Transverse colon (tissue), 4 donors: Measurements from ENCODE around the gene FIBCD1. TPM values are rescaled to one million over a fixed set of nuclear protein-coding genes. Genes with fewer than 3 reads are reported as not detected.

ENCODE experiments used
- DNase-seq: peaks from one replicate; pipeline ENCODE4 v3.0.0-alpha.2; 2019
- H3K27ac ChIP-seq, 4 donors: fragments of 200-600 bp; sonication (generic); 2 replicates each; pipeline ENCODE4 v1.5.1; 2016 to 2018; ENCODE audit warnings: inconsistent platforms in 4 of 4
- H3K27me3 ChIP-seq: fragments of 200-600 bp; sonication (generic); 2 replicates; pipeline ENCODE4 v1.5.1; 2017; ENCODE audit warnings: inconsistent platforms
- H3K36me3 ChIP-seq, 4 donors: fragments of 200-600 bp; sonication (generic); 2 replicates each; pipeline ENCODE4 v1.5.1; 2017 to 2019; ENCODE audit warnings: inconsistent platforms in 4 of 4
- H3K4me1 ChIP-seq, 4 donors: fragments of 200-600 bp; sonication (generic); 2 replicates each; pipeline ENCODE4 v1.5.1; 2017 to 2020; ENCODE audit warnings: inconsistent platforms in 4 of 4
- H3K4me3 ChIP-seq, 4 donors: fragments of 200-600 bp; sonication (generic); 1 replicate in 1 of 4; 2 replicates in 3 of 4; pipeline versions ENCODE4 v1.5.1 to v1.6.1; 2017 to 2019; ENCODE audit warnings: inconsistent platforms in 4 of 4
- H3K9me3 ChIP-seq, 2 donors: fragments of 200-600 bp; sonication (generic); 2 replicates each; pipeline ENCODE4 v1.5.1; 2017 to 2019; ENCODE audit warnings: inconsistent platforms in 2 of 2
- CTCF ChIP-seq, 5 experiments: fragments of 200-600 bp in 3 of 5; fragments of 450-650 bp in 2 of 5; sonication (generic) in 3 of 5; IDR thresholded peaks; 1 replicate in 2 of 5; 2 replicates in 3 of 5; pipeline ENCODE4 v1.5.1; 2016 to 2017; ENCODE audit warnings: antibody characterized with exemption in 5 of 5, inconsistent platforms in 3 of 5, mild to moderate bottlenecking in 2 of 5, moderate library complexity in 1 of 5
- EP300 ChIP-seq: sonication (generic); formaldehyde crosslinking; IDR thresholded peaks from one replicate; pipeline ENCODE4 v1.6.1; 2017; ENCODE audit warnings: antibody characterized with exemption, low read depth
- POLR2A ChIP-seq: fragments of 450-650 bp; IDR thresholded peaks from one replicate; pipeline ENCODE4 v1.6.1; 2016; ENCODE audit warnings: antibody characterized with exemption, mild to moderate bottlenecking, moderate library complexity
- POLR2AphosphoS5 ChIP-seq, 3 donors: sonication (generic); formaldehyde crosslinking; IDR thresholded peaks; one replicate each; pipeline ENCODE4 v1.6.1; 2016; ENCODE audit warnings: antibody characterized with exemption in 3 of 3
- WGBS, 2 donors: methylation state at CpG; one replicate each; pipeline ENCODE4 v1.1.5; 2018; ENCODE audit warnings: low coverage in 1 of 2; 5-methylcytosine and 5-hydroxymethylcytosine counted together
- in situ Hi-C, 4 donors: fragments of 200-750 bp; cut with MboI; loops; one replicate each; pipeline versions ENCODE4 v1.15.0 to v1.15.1; 2017; ENCODE audit warnings: low sequenced_read_pairs in 3 of 4, low pct_ligation_motif_present in 1 of 4, low pct_unique_long_range_greater_than_20kb in 1 of 4
- intact Hi-C: fragments of 100-400 bp; cut with DNase I; formaldehyde crosslinking; loops from one replicate; pipeline ENCODE4 v1.15.1; 2023; ENCODE audit warnings: low total_unique reads
- total RNA-seq, 4 donors: library from RNA; depleted of rRNA; stranded (reverse); fragments of >200 nt; gene quantifications; one replicate each; pipeline ENCODE4 v1.1.0, GENCODE V29; 2016

The FIBCD1 gene
- total RNA-seq, 4 donors from 2014 or later = 1.6 to 54.7 (median 3.3) TPM; not detected in 1

- H3K36me3 ChIP-seq = no peaks in the 10 kb centered on the region
- TF ChIP-seq CTCF (IDR thresholded peaks at IDR 0.05) = no peak
- TF ChIP-seq EP300 = no peak
- TF ChIP-seq POLR2A = no peak
- no peak for TF ChIP-seq POLR2AphosphoS5 (IDR thresholded peaks at IDR 0.05)
- no peak overlapping the region for H3K27ac ChIP-seq
- no peaks in the 10 kb centered on the region for H3K4me1 ChIP-seq
- no peak for DNase-seq
- peaks cover 24% of the 10 kb centered on the region for H3K27me3 ChIP-seq
- no peak overlapping the region for H3K4me3 ChIP-seq
- WGBS, 2 donors = 47% methylated on average over 5 of the region's 5 CpGs; no CpG with 5 or more reads in 1 of the 2 donors
- no peaks in the 10 kb centered on the region for H3K9me3 ChIP-seq
- intact Hi-C loops = no loop called here
- in situ Hi-C loops = no loop called here
Measured at GRCh38 chr9:130985606-130986162, 46.6 kb upstream of the FIBCD1 start.

- no peak overlapping the region for H3K4me3 ChIP-seq
- H3K27me3 ChIP-seq = peaks cover 20% of the 10 kb centered on the region
- H3K36me3 ChIP-seq = no peaks in the 10 kb centered on the region
- H3K4me1 ChIP-seq = no peaks in the 10 kb centered on the region
- no peaks in the 10 kb centered on the region for H3K9me3 ChIP-seq
- in situ Hi-C loops (no loop called here), intact Hi-C loops (no loop called here)
- TF ChIP-seq POLR2AphosphoS5 (IDR thresholded peaks at IDR 0.05) (no peak), CTCF (IDR thresholded peaks at IDR 0.05) (no peak), EP300 (no peak), POLR2A (no peak)
- no peak overlapping the region for H3K27ac ChIP-seq
- WGBS, 2 donors = 53 to 86% methylated on average over 2 to 6 of the region's 6 CpGs
- DNase-seq = no peak
Measured at GRCh38 chr9:130985029-130985428, 46.0 kb upstream of the FIBCD1 start.

GRCh38 chr9:130984521-130984920, 45.5 kb upstream of the FIBCD1 start:
- Histone ChIP-seq H3K36me3 (no peaks in the 10 kb centered on the region), H3K4me3 (no peak overlapping the region), H3K27ac (no peak overlapping the region), H3K27me3 (peaks cover 15% of the 10 kb centered on the region), H3K9me3 (no peaks in the 10 kb centered on the region), H3K4me1 (no peaks in the 10 kb centered on the region)
- intact Hi-C loops = loop anchor here (5.0 kb wide), 1 partner anchor 1983 kb away; no protein-coding TSS in a partner anchor
- 77 to 85% methylated on average over 7 to 8 of the region's 8 CpGs for WGBS, 2 donors
- TF ChIP-seq EP300 (no peak), CTCF (IDR thresholded peaks at IDR 0.05) (no peak), POLR2A (no peak), POLR2AphosphoS5 (IDR thresholded peaks at IDR 0.05) (no peak)
- in situ Hi-C loops = no loop called here
- no peak for DNase-seq

- 85 to 90% methylated on average over 9 to 11 of the region's 11 CpGs for WGBS, 2 donors
- H3K9me3 ChIP-seq = no peaks in the 10 kb centered on the region
- in situ Hi-C loops = no loop called here
- H3K36me3 ChIP-seq = no peaks in the 10 kb centered on the region
- TF ChIP-seq POLR2AphosphoS5 (IDR thresholded peaks at IDR 0.05) = no peak
- no peak for TF ChIP-seq POLR2A
- TF ChIP-seq CTCF (IDR thresholded peaks at IDR 0.05) = no peak
- no peak for TF ChIP-seq EP300
- peaks cover 10% of the 10 kb centered on the region for H3K27me3 ChIP-seq
- H3K4me3 ChIP-seq = no peak overlapping the region
- no peak for DNase-seq
- H3K4me1 ChIP-seq = no peaks in the 10 kb centered on the region
- H3K27ac ChIP-seq = no peak overlapping the region
- intact Hi-C loops = loop anchor here (5.0 kb wide), 1 partner anchor 1983 kb away; no protein-coding TSS in a partner anchor
Measured at GRCh38 chr9:130983970-130984369, 44.9 kb upstream of the FIBCD1 start.
